Measurements from ENCODE around the gene CNR1.
"Not testable (repeated sequence)": the region's sequence is repeated elsewhere in the genome, so short reads cannot be mapped to it uniquely, and the experiment has no call there.

CNR1 gene

GRCh38 chr6:88165844-88166492, at the start of gene CNR1:
Gene CNR1, minus strand, starts transcription at chr6:88166347. Its CDS starts 21,073 bp downstream, at chr6:88145274.
- DNase-seq, result peak; percentile 78

- no peak for DNase-seq
Measured at GRCh38 chr6:88211446-88211845, 45.3 kb upstream of the CNR1 start.

GRCh38 chr6:88209301-88209700, 43.2 kb upstream of the CNR1 start:
- DNase-seq, result no peak

GRCh38 chr6:88208726-88209125, 42.6 kb upstream of the CNR1 start:
- no peak for DNase-seq

GRCh38 chr6:88201734-88202133, 35.6 kb upstream of the CNR1 start:
- not testable (repeated sequence) for DNase-seq

GRCh38 chr6:88184921-88185320, 18.8 kb upstream of the CNR1 start:
- no peak for DNase-seq

GRCh38 chr6:88183471-88183870, 17.3 kb upstream of the CNR1 start:
- DNase-seq, result no peak

- no peak for DNase-seq
Measured at GRCh38 chr6:88179692-88180091, 13.5 kb upstream of the CNR1 start.

- DNase-seq, result no peak
Measured at GRCh38 chr6:88177961-88178464, 11.9 kb upstream of the CNR1 start.

GRCh38 chr6:88174906-88175305, 8.8 kb upstream of the CNR1 start:
- DNase-seq, result no peak

- DNase-seq, result no peak
Measured at GRCh38 chr6:88171312-88171711, 5.2 kb upstream of the CNR1 start.

GRCh38 chr6:88168362-88168761, 2.2 kb upstream of the CNR1 start:
- DNase-seq, result peak; percentile 64

GRCh38 chr6:88167352-88167937, 1.3 kb upstream of the CNR1 start:
- DNase-seq, result no peak

GRCh38 chr6:88166493-88167351, 575 bp upstream of the CNR1 start:
- DNase-seq, result peak; percentile 67

- no peak for DNase-seq
Measured at GRCh38 chr6:88165087-88165843, 882 bp downstream of the CNR1 start.

- DNase-seq, result no peak
Measured at GRCh38 chr6:88164061-88164460, 2.1 kb downstream of the CNR1 start.

- no peak for DNase-seq
Measured at GRCh38 chr6:88163616-88164015, 2.5 kb downstream of the CNR1 start.

- no peak for DNase-seq
Measured at GRCh38 chr6:88161940-88162339, 4.2 kb downstream of the CNR1 start.

GRCh38 chr6:88157106-88157505, 9.0 kb downstream of the CNR1 start:
- DNase-seq, result no peak

- no peak for DNase-seq
Measured at GRCh38 chr6:88145298-88145963, 20.7 kb downstream of the CNR1 start.

- no peak for DNase-seq
Measured at GRCh38 chr6:88144637-88145297, 21.4 kb downstream of the CNR1 start.

All from islet precursor cell (in vitro differentiated cells).